VCaP (cell line): ENCODE results near the gene HSD17B3.
"Not testable (repeated sequence)": the region's sequence is repeated elsewhere in the genome, so short reads cannot be mapped to it uniquely, and the experiment has no call there.

Source experiments
- H3K27ac ChIP-seq: fragments of 450-650 bp; 2 replicates; pipeline ENCODE4 v1.5.1; 2017
- TF ChIP-seq, protein P1 (sequence below): fragments of 450-650 bp; conservative IDR thresholded peaks from 2 replicates; pipeline ENCODE4 v1.5.1; 2017; ENCODE audit warnings: mild to moderate bottlenecking, moderate library complexity

The HSD17B3 gene

DNA sequence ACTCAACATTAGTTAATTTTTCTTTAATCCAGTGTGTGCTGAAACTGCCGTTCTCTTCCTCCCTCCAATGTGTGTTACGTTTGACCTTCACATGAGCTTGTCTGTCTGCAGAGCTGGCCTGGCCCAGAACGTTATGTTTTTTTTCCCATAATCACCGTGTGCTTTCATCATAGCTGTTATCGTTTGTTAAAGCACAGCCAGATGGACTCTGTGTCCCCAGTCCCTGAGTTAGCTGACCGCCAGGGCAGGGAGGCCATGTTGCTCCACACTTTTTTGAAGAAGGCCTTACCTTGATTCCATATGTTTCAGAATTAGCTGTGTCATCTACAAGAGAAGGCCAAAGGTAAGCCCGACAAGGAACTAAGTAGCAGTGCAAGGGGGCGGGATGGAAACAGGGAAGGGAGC lies 55.7 kb downstream of the HSD17B3 start:
- TF ChIP-seq, protein P1, sequence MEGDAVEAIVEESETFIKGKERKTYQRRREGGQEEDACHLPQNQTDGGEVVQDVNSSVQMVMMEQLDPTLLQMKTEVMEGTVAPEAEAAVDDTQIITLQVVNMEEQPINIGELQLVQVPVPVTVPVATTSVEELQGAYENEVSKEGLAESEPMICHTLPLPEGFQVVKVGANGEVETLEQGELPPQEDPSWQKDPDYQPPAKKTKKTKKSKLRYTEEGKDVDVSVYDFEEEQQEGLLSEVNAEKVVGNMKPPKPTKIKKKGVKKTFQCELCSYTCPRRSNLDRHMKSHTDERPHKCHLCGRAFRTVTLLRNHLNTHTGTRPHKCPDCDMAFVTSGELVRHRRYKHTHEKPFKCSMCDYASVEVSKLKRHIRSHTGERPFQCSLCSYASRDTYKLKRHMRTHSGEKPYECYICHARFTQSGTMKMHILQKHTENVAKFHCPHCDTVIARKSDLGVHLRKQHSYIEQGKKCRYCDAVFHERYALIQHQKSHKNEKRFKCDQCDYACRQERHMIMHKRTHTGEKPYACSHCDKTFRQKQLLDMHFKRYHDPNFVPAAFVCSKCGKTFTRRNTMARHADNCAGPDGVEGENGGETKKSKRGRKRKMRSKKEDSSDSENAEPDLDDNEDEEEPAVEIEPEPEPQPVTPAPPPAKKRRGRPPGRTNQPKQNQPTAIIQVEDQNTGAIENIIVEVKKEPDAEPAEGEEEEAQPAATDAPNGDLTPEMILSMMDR: no peak
- H3K27ac ChIP-seq: no peak overlapping the region

DNA sequence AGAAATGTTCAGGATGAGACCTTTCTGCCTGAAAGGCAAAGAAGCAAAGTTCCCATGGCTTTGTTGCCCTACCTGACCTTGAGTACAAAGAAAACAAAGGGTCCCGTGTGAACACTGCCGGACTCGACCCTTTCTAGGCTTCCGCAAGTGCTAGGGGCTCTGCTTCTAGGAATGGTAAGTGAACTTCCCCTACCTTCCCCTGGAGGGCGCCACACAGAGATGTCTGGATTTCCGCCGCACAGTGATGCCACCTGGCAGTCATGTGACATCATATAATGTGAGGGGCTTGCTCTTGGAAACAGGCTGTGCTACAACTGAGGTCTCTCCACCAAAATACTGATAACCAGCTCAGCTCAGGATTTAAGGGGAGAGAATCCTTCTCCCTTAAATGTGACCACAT lies 56.6 kb downstream of the HSD17B3 start:
- no peak overlapping the region for H3K27ac ChIP-seq
- TF ChIP-seq, protein P1: no peak

DNA sequence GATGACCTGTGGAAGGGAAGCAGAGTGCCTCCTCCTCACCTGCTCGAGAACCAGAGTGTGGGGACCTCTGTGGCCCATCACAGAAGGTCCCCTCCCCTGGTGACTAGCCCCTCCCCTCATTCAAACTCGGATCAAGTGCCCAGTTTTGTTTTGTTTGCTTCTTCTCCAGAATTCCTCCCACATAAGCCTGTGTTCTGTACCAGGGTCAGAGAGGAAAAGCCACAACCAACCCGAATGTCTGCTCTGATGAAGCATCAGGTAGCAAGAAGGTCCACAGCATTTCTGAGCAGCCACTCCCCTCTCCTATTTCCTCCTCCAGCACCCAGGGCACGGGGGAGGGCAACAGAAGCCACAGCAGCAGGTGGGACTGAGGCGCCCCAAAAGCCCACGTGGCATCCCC lies 58.2 kb downstream of the HSD17B3 start:
- TF ChIP-seq, protein P1: no peak

DNA sequence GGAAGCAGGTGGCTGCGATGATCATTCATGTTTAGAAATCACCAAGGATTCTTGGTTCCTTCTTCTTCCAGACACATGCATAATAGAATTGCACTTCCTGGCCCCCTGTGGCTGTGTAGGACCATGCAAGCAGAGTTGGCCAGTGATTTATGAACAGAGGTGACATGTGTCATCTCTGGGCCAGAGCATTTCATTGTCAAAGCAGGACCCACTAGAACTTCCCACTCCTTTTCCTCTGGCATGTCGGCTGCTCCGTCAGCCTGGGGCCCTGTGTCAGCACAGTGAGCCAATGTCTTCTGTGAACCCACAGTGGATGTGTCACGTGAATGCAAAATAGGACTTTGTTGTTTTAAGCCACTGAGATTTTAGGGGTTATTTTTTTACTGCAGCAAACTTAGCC lies 59.2 kb downstream of the HSD17B3 start:
- H3K27ac ChIP-seq: no peak overlapping the region
- TF ChIP-seq, protein P1: no peak

More for the DNA sequence above, 58.2 kb downstream of the HSD17B3 start:
- H3K27ac ChIP-seq: no peak overlapping the region

DNA sequence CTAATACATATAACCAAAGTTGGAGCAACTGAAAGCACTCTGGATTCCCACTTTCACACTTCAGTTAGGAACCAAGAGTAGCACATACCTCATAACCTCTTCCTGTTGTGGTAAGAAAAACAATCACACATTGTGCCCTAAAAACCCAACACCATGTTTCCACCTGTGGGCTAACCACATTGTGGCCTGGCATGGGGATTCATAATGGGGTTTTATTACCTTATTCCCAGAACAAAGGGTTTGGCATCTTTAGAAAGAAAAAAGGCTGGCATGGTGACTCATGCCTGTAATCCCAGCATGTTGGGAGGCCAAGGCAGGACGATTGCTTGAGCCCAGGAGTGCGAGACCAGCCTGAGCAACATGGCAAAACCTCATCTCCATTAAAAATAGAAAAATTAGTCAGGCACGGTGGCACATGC lies 60.6 kb downstream of the HSD17B3 start:
- H3K27ac ChIP-seq: no peak overlapping the region
- TF ChIP-seq, protein P1: no peak

DNA sequence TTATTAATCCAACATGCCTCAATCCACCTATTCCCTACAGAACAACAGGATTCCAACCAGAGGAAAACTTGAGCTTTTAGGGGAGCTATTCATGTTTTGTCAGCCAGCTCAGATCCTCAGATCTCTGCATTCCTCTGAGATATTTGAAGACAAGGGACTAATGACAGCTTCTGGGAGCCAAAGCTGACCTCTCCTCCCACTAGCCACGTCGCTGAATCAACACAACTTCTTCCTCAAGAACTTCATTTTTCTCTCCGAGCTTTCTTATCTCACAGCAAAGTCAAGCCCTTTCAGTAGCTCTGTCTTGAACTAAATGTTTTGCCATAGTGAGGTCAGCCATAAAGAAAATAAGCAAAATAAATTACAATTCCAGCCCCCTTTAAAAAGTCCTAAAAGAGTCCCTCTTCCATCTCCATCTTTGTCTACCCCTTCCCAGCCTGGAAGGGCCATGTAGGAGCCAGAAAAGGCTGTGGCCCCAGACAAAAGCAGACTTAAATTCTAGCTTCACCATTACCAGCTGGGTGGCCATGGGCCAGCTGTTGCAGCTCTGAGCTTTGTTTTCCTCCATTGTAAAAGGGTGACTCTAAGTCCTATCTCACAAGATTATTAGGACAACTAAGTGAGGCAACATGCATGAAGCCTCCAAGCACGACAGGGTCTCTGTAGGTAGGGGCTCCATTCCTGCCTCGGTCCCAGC lies 65.0 kb downstream of the HSD17B3 start:
- TF ChIP-seq, protein P1: no peak
- no peak overlapping the region for H3K27ac ChIP-seq

DNA sequence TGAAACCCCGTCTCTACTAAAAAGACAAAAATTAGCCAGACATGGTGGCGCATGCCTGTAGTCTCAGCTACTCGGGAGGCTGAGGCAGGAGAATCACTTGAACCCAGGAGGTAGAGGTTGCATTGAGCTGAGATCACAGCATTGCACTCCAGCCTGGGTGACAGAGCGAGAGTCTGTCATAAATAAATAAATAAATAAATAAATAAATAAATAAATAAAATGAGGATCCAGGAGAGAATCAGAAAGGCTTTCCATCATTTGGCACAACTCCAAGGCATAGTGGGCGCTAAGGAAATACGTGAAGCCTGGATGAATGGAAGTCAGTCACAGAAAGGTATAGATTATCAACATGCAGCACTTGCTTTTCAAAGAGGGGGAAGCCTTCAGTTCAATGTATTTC lies 65.6 kb downstream of the HSD17B3 start:
- not testable (repeated sequence) for H3K27ac ChIP-seq

DNA sequence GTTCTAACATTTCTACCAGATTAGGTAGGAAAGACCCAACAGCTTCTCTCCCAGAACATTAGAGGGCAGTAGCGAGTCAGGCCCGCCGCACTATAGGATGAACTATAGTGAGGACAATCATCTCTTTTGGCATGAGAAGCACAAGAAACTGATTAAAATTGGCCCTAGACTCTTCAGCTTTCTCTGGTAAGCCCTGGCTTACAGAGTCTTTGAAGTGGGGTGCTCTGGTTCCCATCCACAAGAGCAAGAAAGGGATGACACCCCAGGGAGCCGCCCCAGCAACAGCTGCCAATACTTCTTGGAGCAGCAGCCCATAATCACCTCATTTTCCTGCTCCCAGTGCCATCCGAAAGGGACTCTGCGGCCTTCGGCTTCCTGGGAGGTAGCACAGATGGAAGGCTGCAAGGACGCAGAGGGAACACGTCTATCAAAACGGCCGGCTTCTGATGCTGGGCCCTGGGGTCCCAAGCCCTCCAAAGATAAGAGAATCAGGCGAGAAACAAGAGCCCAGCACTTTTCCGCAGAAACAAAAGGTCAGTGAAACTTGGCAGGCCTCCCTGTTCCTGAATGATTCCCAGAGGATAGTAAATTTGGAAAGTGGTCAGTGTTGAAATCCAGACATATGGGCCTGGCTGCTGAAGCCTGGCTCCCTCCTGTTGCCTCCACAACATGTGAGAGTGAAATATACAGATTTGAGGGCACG lies 69.3 kb downstream of the HSD17B3 start:
- TF ChIP-seq, protein P1: peak; percentile 93
- H3K27ac ChIP-seq: no peak overlapping the region
